ENCODE measurements around the gene JADE1. TPM values are rescaled to one million over a fixed set of nuclear protein-coding genes. Genes with fewer than 3 reads are reported as not detected.

Gene JADE1
- total and polyA plus RNA-seq, 2 donors, result 17.0 to 33.6 TPM

- Histone ChIP-seq H3K36me3 (ENCODE audit: insufficient read depth) (no peaks in the 10 kb centered on the region), H3K27ac (ENCODE audit: low read depth) (no peak overlapping the region), H3K4me3 (ENCODE audit: low read depth, low read length) (no peak overlapping the region), H3K4me1 (ENCODE audit: insufficient read depth) (no peaks in the 10 kb centered on the region)
- WGBS, result 59% methylated on average over 1 of the region's 1 CpG
- no peak for DNase-seq (ENCODE audit: extremely low spot score)
Measured at GRCh38 chr4:128906581-128906980, 97.1 kb downstream of the JADE1 start.

- no peaks in the 10 kb centered on the region for H3K4me1 ChIP-seq (ENCODE audit: insufficient read depth)
- WGBS, result 91% methylated on average over 2 of the region's 2 CpGs
Measured at GRCh38 chr4:128907981-128908380, 98.5 kb downstream of the JADE1 start.

GRCh38 chr4:128908735-128909134, 99.2 kb downstream of the JADE1 start:
- Histone ChIP-seq H3K36me3 (ENCODE audit: insufficient read depth) (no peaks in the 10 kb centered on the region), H3K4me1 (ENCODE audit: insufficient read depth) (no peaks in the 10 kb centered on the region), H3K27ac (ENCODE audit: low read depth) (no peak overlapping the region), H3K4me3 (ENCODE audit: low read depth, low read length) (no peak overlapping the region)
- 81% methylated on average over 5 of the region's 5 CpGs for WGBS
- DNase-seq (ENCODE audit: extremely low spot score), result no peak

More at GRCh38 chr4:128907981-128908380, 98.5 kb downstream of the JADE1 start:
- Histone ChIP-seq H3K4me3 (ENCODE audit: low read depth, low read length) (no peak overlapping the region), H3K36me3 (ENCODE audit: insufficient read depth) (no peaks in the 10 kb centered on the region), H3K27ac (ENCODE audit: low read depth) (no peak overlapping the region)
- DNase-seq (ENCODE audit: extremely low spot score), result no peak

- Histone ChIP-seq H3K4me3 (ENCODE audit: low read depth, low read length) (no peak overlapping the region), H3K36me3 (ENCODE audit: insufficient read depth) (no peaks in the 10 kb centered on the region), H3K4me1 (ENCODE audit: insufficient read depth) (no peaks in the 10 kb centered on the region), H3K27ac (ENCODE audit: low read depth) (no peak overlapping the region)
- WGBS, result 76% methylated on average over 1 of the region's 1 CpG
- no peak for DNase-seq (ENCODE audit: extremely low spot score)
Measured at GRCh38 chr4:128913228-128913627, 103.7 kb downstream of the JADE1 start.

- Histone ChIP-seq H3K4me1 (ENCODE audit: insufficient read depth) (no peaks in the 10 kb centered on the region), H3K36me3 (ENCODE audit: insufficient read depth) (no peaks in the 10 kb centered on the region), H3K27ac (ENCODE audit: low read depth) (no peak overlapping the region), H3K4me3 (ENCODE audit: low read depth, low read length) (no peak overlapping the region)
- DNase-seq (ENCODE audit: extremely low spot score), result no peak
Measured at GRCh38 chr4:128915544-128915943, 106.0 kb downstream of the JADE1 start.

GRCh38 chr4:128916832-128917231, 107.3 kb downstream of the JADE1 start:
- Histone ChIP-seq H3K36me3 (ENCODE audit: insufficient read depth) (no peaks in the 10 kb centered on the region), H3K4me3 (ENCODE audit: low read depth, low read length) (no peak overlapping the region), H3K27ac (ENCODE audit: low read depth) (no peak overlapping the region), H3K4me1 (ENCODE audit: insufficient read depth) (no peaks in the 10 kb centered on the region)
- 90% methylated on average over 6 of the region's 6 CpGs for WGBS
- DNase-seq (ENCODE audit: extremely low spot score), result no peak

GRCh38 chr4:128917781-128918180, 108.3 kb downstream of the JADE1 start:
- Histone ChIP-seq H3K4me3 (ENCODE audit: low read depth, low read length) (no peak overlapping the region), H3K27ac (ENCODE audit: low read depth) (no peak overlapping the region), H3K4me1 (ENCODE audit: insufficient read depth) (no peaks in the 10 kb centered on the region), H3K36me3 (ENCODE audit: insufficient read depth) (no peaks in the 10 kb centered on the region)
- no peak for DNase-seq (ENCODE audit: extremely low spot score)
- WGBS, result 75% methylated on average over 2 of the region's 2 CpGs

- Histone ChIP-seq H3K4me1 (ENCODE audit: insufficient read depth) (no peaks in the 10 kb centered on the region), H3K4me3 (ENCODE audit: low read depth, low read length) (no peak overlapping the region), H3K27ac (ENCODE audit: low read depth) (no peak overlapping the region), H3K36me3 (ENCODE audit: insufficient read depth) (no peaks in the 10 kb centered on the region)
- no peak for DNase-seq (ENCODE audit: extremely low spot score)
- WGBS, result 94% methylated on average over 3 of the region's 3 CpGs
Measured at GRCh38 chr4:128921954-128922353, 112.5 kb downstream of the JADE1 start.

All from urinary bladder (tissue), 4 donors.